Vagina (tissue), 2 donors: ENCODE measurements around the gene PHLDA2. TPM values are rescaled to one million over a fixed set of nuclear protein-coding genes. Genes with fewer than 3 reads are reported as not detected.

ENCODE experiments used
- DNase-seq, 2 donors: peaks; one replicate each; pipeline ENCODE4 v3.0.0-alpha.2; 2017; ENCODE audit errors: extremely low spot score in 2 of 2
- H3K27ac ChIP-seq: fragments of 200-600 bp; sonication (generic); one replicate; pipeline ENCODE4 v1.5.1; 2019
- H3K27me3 ChIP-seq: fragments of 200-600 bp; sonication (generic); one replicate; pipeline ENCODE4 v1.5.1; 2019
- H3K36me3 ChIP-seq, 2 donors: fragments of 200-600 bp; sonication (generic); one replicate each; pipeline ENCODE4 v1.5.1; 2017 to 2019
- H3K4me1 ChIP-seq: fragments of 200-600 bp; sonication (generic); one replicate; pipeline ENCODE4 v1.5.1; 2019
- H3K4me3 ChIP-seq, 2 donors: fragments of 200-600 bp; sonication (generic); 1 replicate in 1 of 2; 2 replicates in 1 of 2; pipeline ENCODE4 v1.5.1; 2016 to 2019
- H3K9me3 ChIP-seq: fragments of 200-600 bp; sonication (generic); one replicate; pipeline ENCODE4 v1.5.1; 2019
- POLR2A ChIP-seq, 2 donors: fragments of 450-650 bp; IDR thresholded peaks; one replicate each; pipeline ENCODE4 v1.6.1; 2017; ENCODE audit warnings: antibody characterized with exemption in 2 of 2, mild to moderate bottlenecking in 2 of 2, moderate library complexity in 2 of 2
- POLR2AphosphoS5 ChIP-seq, 2 donors: sonication (generic); formaldehyde crosslinking; IDR thresholded peaks; one replicate each; pipeline ENCODE4 v1.9.0; 2017; ENCODE audit warnings: antibody characterized with exemption in 2 of 2, mild to moderate bottlenecking in 2 of 2, low read depth in 1 of 2; ENCODE audit not compliant: insufficient read depth in 1 of 2
- intact Hi-C: fragments of 100-400 bp; cut with DNase I; formaldehyde crosslinking; loops from one replicate; pipeline ENCODE4 v1.15.1; 2023
- total RNA-seq: library from RNA; depleted of rRNA; stranded (reverse); fragments of >200 nt; gene quantifications from one replicate; pipeline ENCODE4 v1.2.3, GENCODE V29; 2016
- TF ChIP-seq, protein P1 (sequence below), 3 experiments: fragments of 450-650 bp in 2 of 3; fragments of 200-600 bp in 1 of 3; sonication (generic) in 1 of 3; IDR thresholded peaks; one replicate each; pipeline ENCODE4 v1.5.1; 2017 to 2019; ENCODE audit warnings: antibody characterized with exemption in 3 of 3, mild to moderate bottlenecking in 2 of 3, moderate library complexity in 2 of 3

The PHLDA2 gene
- total RNA-seq, 1 donor from 2014 or later = 43.5 TPM

DNA sequence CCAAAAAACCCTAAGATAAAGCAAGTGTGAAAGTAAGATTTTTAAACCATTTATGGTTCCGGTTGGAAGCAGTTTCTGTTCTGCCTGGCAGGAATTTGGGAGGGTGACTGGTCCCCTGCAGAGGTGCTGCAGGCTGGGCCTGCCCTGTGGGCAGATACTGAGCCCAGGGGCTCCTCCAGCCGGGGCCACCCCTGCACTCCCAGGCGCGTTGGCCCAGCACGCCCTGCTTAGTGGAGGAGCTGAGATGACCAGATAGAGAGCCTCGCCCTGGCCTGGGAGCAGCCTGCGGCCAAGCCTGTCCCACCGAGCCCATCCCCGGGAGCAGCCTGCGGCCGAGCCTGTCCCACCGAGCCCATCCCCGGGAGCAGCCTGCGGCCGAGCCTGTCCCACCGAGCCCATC lies 8.0 kb downstream of the PHLDA2 start:
- Histone ChIP-seq H3K36me3 (no peaks in the 10 kb centered on the region), H3K27me3 (no peaks in the 10 kb centered on the region), H3K9me3 (no peaks in the 10 kb centered on the region), H3K4me1 (peaks cover 8% of the 10 kb centered on the region), H3K27ac (no peak overlapping the region), H3K4me3 (no peak overlapping the region)
- intact Hi-C loops = no loop called here
- no peak for TF ChIP-seq POLR2A (IDR thresholded peaks at IDR 0.05)
- TF ChIP-seq, protein P1, sequence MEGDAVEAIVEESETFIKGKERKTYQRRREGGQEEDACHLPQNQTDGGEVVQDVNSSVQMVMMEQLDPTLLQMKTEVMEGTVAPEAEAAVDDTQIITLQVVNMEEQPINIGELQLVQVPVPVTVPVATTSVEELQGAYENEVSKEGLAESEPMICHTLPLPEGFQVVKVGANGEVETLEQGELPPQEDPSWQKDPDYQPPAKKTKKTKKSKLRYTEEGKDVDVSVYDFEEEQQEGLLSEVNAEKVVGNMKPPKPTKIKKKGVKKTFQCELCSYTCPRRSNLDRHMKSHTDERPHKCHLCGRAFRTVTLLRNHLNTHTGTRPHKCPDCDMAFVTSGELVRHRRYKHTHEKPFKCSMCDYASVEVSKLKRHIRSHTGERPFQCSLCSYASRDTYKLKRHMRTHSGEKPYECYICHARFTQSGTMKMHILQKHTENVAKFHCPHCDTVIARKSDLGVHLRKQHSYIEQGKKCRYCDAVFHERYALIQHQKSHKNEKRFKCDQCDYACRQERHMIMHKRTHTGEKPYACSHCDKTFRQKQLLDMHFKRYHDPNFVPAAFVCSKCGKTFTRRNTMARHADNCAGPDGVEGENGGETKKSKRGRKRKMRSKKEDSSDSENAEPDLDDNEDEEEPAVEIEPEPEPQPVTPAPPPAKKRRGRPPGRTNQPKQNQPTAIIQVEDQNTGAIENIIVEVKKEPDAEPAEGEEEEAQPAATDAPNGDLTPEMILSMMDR (IDR thresholded peaks at IDR 0.05) = no peak
- TF ChIP-seq POLR2AphosphoS5 (IDR thresholded peaks at IDR 0.05; ENCODE audit: insufficient read depth in 1 of 2, low read depth in 1 of 2) = no peak
- DNase-seq = no peak

DNA sequence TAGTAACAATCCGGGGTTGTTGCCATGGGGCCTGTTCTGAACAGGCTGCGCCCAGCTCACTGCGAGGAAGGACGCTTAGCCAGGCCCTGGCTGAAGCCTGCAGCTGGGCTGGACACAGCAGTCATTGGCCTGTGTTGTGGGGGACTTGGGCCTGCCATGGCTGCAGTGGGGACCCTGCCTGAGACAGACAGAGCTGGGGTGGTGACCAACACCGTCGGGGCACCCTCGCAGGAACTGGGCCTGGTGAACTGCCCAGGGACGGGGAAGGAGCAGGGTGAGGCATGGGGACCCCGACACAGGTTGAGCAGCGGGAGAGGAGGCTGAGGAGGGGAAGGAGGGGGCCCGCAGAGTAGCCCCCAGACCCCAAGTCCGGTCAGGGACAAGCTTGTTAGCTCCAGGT lies 8.9 kb downstream of the PHLDA2 start:
- Histone ChIP-seq H3K27ac (no peak overlapping the region), H3K4me1 (peaks cover 8% of the 10 kb centered on the region), H3K9me3 (no peaks in the 10 kb centered on the region), H3K4me3 (no peak overlapping the region), H3K36me3 (no peaks in the 10 kb centered on the region), H3K27me3 (no peaks in the 10 kb centered on the region)
- intact Hi-C loops = no loop called here
- TF ChIP-seq POLR2AphosphoS5 (IDR thresholded peaks at IDR 0.05; ENCODE audit: insufficient read depth in 1 of 2, low read depth in 1 of 2) (no peak), POLR2A (IDR thresholded peaks at IDR 0.05) (no peak)
- TF ChIP-seq, protein P1 (IDR thresholded peaks at IDR 0.05) = no peak
- no peak for DNase-seq

DNA sequence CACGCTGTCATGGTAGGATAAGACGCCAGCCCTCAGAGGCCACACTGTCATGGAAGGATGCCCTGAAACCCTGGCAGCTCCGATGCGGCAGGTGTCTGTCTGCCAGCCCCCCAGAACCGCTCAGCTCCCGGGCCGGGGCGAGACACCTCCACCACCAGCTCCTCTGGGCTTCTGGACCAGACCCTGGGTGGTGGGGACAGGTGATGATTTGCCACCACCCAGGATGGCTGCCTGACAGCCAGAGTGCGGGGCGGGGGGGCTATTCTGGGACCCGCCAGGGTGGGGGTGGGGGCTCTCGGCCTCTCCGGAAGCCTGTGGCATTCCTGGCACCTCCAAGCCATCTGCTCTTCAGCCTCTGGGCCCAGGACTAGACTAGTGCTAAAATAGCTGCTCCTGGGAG lies 9.4 kb downstream of the PHLDA2 start:
- H3K4me3 ChIP-seq = no peak overlapping the region
- intact Hi-C loops = no loop called here
- H3K27ac ChIP-seq = no peak overlapping the region
- H3K4me1 ChIP-seq = peaks cover 8% of the 10 kb centered on the region
- H3K27me3 ChIP-seq = no peaks in the 10 kb centered on the region
- TF ChIP-seq POLR2A (IDR thresholded peaks at IDR 0.05) (no peak), POLR2AphosphoS5 (IDR thresholded peaks at IDR 0.05; ENCODE audit: insufficient read depth in 1 of 2, low read depth in 1 of 2) (no peak)
- TF ChIP-seq, protein P1 (IDR thresholded peaks at IDR 0.05) = no peak
- no peaks in the 10 kb centered on the region for H3K36me3 ChIP-seq
- no peaks in the 10 kb centered on the region for H3K9me3 ChIP-seq
- DNase-seq = no peak

DNA sequence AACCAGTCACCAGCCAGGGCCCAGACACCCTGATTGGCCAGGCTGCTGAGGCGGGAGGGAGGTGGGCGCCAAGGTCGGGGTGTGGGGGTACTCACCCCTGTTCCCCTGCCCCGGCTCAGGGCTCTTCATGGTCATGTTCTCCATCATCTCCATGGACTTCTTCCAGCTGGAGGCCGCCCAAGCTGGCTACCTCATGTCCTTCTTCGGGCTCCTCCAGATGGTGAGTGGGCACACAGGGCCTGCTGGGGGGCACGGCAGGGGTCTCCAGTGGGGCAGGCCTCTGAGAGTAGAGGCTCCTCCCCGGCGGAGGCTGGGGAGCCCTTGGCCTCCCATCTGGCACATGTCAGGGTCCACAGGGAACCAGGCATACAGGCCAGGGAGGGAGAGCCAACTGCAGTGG lies 10.0 kb downstream of the PHLDA2 start:
- TF ChIP-seq POLR2A (IDR thresholded peaks at IDR 0.05) = no peak
- TF ChIP-seq, protein P1 (IDR thresholded peaks at IDR 0.05) = no peak
- no peak for TF ChIP-seq POLR2AphosphoS5 (IDR thresholded peaks at IDR 0.05; ENCODE audit: insufficient read depth in 1 of 2, low read depth in 1 of 2)
- H3K36me3 ChIP-seq = no peaks in the 10 kb centered on the region
- intact Hi-C loops = no loop called here

DNA sequence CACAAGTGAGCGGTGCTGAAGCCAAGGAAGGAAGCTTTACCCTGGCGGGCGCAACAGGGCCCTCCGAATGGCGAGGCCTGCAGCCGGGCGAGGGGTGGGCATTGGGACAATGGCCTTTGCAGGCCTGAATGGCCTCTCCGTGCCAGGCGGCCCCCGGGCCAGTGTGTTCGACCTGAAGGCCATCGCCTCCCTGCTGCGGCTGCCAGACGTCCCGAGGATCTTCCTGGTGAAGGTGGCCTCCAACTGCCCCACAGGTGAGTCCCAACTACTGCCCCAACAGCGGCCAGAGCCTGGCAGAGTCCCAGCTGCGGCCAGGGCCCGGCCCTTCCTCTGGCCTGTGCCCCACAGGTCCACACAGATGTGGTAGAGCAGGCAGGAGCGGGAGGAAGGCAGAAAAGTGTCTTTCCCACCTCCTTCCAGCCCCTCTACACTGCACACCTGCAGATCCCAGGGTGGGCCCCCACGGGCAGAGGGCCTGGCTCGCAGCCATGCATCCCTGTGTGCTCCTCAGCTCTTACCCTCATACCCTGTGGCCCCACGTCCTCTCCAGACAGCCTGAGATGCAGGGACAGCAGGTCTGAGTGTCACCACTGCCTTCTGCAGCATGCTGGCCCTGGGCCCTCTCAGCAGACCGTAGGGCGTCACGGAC lies 11.3 kb downstream of the PHLDA2 start:
- intact Hi-C loops = no loop called here
- no peak for TF ChIP-seq POLR2A (IDR thresholded peaks at IDR 0.05)
- TF ChIP-seq, protein P1 (IDR thresholded peaks at IDR 0.05) = no peak
- TF ChIP-seq POLR2AphosphoS5 (IDR thresholded peaks at IDR 0.05; ENCODE audit: insufficient read depth in 1 of 2, low read depth in 1 of 2) = no peak
- peaks cover 13% of the 10 kb centered on the region for H3K4me1 ChIP-seq
- no peaks in the 10 kb centered on the region for H3K9me3 ChIP-seq
- H3K36me3 ChIP-seq = no peaks in the 10 kb centered on the region
- no peaks in the 10 kb centered on the region for H3K27me3 ChIP-seq
- H3K27ac ChIP-seq = no peak overlapping the region
- H3K4me3 ChIP-seq = no peak overlapping the region
- DNase-seq = no peak

More for the DNA sequence above, 10.0 kb downstream of the PHLDA2 start:
- H3K4me1 ChIP-seq = peaks cover 7% of the 10 kb centered on the region
- no peaks in the 10 kb centered on the region for H3K27me3 ChIP-seq
- no peak overlapping the region for H3K27ac ChIP-seq
- no peak for DNase-seq
- H3K9me3 ChIP-seq = no peaks in the 10 kb centered on the region
- no peak overlapping the region for H3K4me3 ChIP-seq
